HG03280 (cell line): ENCODE results near the gene MEAK7.

ENCODE experiments used
- ATAC-seq: cut with Tn5 transposase; IDR thresholded peaks from one replicate; pipeline ENCODE4 v1.9.1; 2021; ENCODE audit warnings: mild to moderate bottlenecking, moderate library complexity; ENCODE audit not compliant: unreplicated experiment

The MEAK7 gene

DNA sequence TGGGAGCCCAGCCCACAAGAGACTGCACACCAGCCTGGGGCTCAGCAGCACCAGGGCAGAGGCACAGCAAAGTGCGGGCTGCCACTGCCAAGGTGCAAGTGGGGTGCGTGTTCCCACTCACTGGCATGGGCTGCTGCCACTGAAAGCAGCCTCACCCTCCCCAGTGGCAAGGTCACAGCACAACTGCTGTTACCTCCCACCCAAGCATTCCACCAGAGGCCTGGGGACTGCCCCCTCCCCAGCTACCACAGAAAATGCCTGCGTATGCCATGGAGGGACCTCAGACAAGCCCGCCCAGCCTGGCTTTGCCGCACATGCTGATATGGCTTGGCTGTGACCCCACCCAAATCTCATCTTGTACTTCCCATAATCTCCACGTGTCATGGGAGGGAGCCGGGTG, 33.1 kb downstream of the MEAK7 start:
- ATAC-seq = no peak

DNA sequence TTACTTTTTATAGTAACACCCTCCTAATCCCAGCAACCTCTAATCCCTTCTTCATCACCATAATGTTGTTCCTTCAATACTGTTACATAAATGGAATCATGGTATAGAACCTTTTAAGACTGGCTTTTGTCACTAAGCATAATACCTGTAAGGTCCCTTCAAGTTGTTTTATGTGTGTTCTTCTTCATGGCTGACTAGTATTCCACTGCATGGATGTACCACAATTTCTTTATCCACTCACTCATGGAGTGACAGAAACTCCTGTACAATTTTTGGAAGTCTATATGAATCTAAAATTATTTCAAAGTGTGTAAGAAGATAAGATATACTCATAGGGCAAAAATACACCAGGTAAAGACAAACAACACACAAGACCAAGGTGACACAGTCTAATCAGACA, 36.8 kb downstream of the MEAK7 start:
- no peak for ATAC-seq

GRCh38 chr16:84467256-84467655, 37.2 kb downstream of the MEAK7 start:
- no peak for ATAC-seq

DNA sequence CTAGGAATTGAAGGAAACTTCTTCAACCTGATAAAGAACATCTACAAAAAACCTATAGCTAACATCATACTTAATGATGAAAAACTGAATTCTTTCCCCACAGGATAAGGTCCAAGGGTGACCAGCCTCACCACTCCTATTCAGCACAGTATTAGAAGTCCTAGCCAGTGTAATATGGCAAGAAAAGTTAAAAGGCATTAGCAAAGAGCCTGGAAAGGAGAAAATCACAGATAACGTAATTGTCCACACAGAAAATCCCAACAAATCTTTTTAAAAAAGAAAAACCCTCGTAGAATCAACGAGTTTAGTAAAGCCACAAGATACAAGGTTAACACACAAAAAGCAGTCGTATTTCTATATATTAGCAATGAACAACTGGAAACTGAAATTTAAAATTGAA, 37.8 kb downstream of the MEAK7 start:
- no peak for ATAC-seq

GRCh38 chr16:84465154-84465553, 39.3 kb downstream of the MEAK7 start:
- no peak for ATAC-seq

GRCh38 chr16:84464116-84464515, 40.3 kb downstream of the MEAK7 start:
- ATAC-seq = no peak

- no peak for ATAC-seq
These were observed 41.2 kb downstream of the MEAK7 start for GRCh38 chr16:84463221-84463620.

GRCh38 chr16:84462296-84463210, 41.9 kb downstream of the MEAK7 start:
- no peak for ATAC-seq

DNA sequence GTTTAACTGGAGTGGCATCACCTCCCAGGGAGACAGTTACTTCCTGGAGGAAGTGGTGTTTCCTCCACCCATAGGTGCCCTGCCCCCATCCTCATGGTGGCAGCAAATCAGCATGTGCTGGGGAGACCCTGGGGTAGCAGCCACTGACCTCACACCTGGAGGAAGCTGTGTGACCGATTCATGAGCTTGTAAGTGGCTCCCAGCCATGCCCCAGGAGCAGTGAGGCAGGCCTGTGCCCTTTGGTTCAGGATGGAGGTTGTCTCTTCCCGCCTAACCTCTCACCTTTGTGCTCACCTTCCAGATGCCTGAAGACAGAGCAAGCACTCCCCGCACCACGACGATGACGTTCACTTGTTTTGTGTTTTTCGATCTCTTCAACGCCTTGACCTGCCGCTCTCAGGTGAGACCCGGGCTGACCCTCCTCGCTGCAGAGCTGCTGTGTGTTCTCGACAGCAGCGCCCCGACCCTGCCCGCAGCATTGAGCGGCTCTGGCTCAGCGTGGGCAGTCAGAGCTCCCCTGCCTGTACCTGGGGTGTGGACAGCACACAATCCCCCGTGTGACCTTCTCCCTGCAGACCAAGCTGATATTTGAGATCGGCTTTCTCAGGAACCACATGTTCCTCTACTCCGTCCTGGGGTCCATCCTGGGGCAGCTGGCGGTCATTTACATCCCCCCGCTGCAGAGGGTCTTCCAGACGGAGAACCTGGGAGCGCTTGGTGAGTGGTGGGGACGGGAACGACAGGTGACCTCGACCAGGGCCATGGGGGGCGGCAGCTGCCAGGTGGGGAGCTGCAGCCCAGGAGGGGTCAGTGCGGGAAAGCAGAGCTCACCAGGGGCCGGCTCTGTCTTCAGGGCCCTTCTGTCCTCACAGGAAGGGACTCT, 42.8 kb downstream of the MEAK7 start:
- no peak for ATAC-seq

DNA sequence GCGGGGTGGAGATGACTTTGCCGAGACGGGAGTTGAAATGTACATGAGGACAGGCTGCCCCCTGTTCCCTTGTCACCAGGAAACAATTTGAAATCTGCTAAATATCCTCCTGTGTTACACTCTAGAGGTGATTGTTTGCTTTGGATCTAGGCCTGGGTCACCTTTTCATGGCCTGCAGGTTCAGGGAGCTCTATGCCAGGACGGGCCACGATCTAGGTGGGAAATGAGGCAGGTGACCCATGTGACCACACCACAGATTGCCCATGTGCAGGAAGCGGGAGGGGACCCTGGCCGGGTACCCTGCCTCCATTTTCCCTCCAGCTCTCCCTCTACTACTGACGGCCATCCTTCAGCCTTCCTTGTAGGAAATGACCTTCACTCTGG, 43.4 kb downstream of the MEAK7 start:
- ATAC-seq = no peak

DNA sequence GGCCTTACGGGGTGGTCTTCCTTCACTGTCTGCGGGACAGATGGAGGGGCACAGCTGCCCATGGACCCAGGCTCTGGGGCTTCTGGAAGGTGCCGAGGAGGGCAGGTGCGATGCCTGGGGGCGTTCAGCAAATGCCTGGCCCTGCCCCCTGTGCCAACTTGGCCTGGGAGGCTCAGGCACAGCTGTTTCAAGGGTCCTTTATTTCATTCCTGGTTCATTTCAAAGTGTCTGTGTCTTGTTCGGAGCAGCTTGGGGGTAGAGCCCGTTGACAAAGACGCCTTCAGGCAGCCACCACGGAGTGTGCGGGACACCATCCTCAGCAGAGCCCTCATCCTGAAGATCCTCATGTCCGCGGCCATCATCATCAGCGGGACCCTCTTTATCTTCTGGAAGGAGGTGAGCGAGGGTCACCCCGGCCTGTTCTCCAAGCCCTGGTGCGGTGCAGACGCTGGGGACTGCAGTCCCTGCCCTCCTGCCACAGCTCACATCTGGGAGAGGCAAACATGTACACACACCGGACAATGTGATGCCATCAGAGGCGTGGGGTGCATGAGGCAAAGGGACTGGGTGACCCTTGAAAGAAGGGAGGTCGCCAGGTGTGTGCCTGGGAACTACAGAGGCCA, 43.9 kb downstream of the MEAK7 start:
- ATAC-seq = no peak

- ATAC-seq = no peak
These were observed 44.5 kb downstream of the MEAK7 start for GRCh38 chr16:84459941-84460405.

- no peak for ATAC-seq
These were observed 44.9 kb downstream of the MEAK7 start for GRCh38 chr16:84459533-84459894.

GRCh38 chr16:84458606-84459532, 45.6 kb downstream of the MEAK7 start:
- no peak for ATAC-seq

GRCh38 chr16:84455031-84455430, 49.4 kb downstream of the MEAK7 start:
- ATAC-seq = no peak
